Measurements from ENCODE around the gene HLA-DPB1.

- TF ChIP-seq POLR2AphosphoS5 (IDR thresholded peaks at IDR 0.05; ENCODE audit: borderline replicate concordance, low read depth, low read length) (no peak), EZH2 (IDR thresholded peaks at IDR 0.05) (no peak)
Observed at GRCh38 chr6:33105916-33106871, 30.4 kb downstream of the HLA-DPB1 start.

Data from SK-N-MC (cell line).